Measurements from ENCODE around the gene VSTM2B.

DNA sequence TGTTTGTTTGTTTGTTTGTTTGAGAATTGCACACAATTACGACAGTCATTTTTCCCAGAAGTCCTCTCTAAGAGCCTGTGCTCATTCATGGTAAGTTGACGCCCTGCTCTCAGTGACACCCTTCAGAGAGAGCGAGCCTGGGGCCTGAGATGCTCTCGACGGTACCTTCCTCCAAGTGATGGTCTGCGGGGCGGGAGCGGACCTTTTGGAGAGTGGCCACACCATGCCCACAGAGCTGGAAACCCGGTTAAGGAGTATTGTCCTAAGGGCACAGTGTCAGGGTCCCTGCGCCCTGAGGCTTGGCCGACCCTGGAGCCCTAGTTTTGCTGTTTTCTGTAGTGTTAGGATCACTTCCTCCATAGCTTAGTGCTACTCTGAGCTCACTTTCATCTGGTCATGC, 83.8 kb downstream of the VSTM2B start:
- TF ChIP-seq, protein P1, sequence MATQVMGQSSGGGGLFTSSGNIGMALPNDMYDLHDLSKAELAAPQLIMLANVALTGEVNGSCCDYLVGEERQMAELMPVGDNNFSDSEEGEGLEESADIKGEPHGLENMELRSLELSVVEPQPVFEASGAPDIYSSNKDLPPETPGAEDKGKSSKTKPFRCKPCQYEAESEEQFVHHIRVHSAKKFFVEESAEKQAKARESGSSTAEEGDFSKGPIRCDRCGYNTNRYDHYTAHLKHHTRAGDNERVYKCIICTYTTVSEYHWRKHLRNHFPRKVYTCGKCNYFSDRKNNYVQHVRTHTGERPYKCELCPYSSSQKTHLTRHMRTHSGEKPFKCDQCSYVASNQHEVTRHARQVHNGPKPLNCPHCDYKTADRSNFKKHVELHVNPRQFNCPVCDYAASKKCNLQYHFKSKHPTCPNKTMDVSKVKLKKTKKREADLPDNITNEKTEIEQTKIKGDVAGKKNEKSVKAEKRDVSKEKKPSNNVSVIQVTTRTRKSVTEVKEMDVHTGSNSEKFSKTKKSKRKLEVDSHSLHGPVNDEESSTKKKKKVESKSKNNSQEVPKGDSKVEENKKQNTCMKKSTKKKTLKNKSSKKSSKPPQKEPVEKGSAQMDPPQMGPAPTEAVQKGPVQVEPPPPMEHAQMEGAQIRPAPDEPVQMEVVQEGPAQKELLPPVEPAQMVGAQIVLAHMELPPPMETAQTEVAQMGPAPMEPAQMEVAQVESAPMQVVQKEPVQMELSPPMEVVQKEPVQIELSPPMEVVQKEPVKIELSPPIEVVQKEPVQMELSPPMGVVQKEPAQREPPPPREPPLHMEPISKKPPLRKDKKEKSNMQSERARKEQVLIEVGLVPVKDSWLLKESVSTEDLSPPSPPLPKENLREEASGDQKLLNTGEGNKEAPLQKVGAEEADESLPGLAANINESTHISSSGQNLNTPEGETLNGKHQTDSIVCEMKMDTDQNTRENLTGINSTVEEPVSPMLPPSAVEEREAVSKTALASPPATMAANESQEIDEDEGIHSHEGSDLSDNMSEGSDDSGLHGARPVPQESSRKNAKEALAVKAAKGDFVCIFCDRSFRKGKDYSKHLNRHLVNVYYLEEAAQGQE (IDR thresholded peaks at IDR 0.05; ENCODE audit: insufficient read depth in 1 of 2, low read depth in 2 of 2, low read length in 2 of 2): no peak
- TF ChIP-seq POLR2AphosphoS5 (IDR thresholded peaks at IDR 0.05; ENCODE audit: low read depth, low read length) (no peak), SIN3A (IDR thresholded peaks at IDR 0.05; ENCODE audit: borderline replicate concordance, insufficient read depth, low read length) (no peak), TAF1 (IDR thresholded peaks at IDR 0.05; ENCODE audit: borderline replicate concordance, insufficient read depth, low read length) (no peak), FOXP2 (optimal IDR thresholded peaks at IDR 0.05; ENCODE audit: borderline replicate concordance, extremely low read depth, extremely low read length, insufficient read depth) (no peak)
